K562 (cell line): Measurements from ENCODE around the gene IL7R. TPM values are rescaled to one million over a fixed set of nuclear protein-coding genes. Genes with fewer than 3 reads are reported as not detected.

ENCODE experiments used
- ATAC-seq: fragments of 200-7000 bp; cut with Tn5 transposase; 3 replicates; pipeline ENCODE4 v1.9.1; 2020; ENCODE audit warnings: moderate library complexity
- BruUV-seq: library from RNA; stranded (reverse); fragments of 400-500 nt; replicated peaks from 2 replicates; lab custom pipeline; 2021; lab: Mats Ljungman, UMichigan
- CTCF ChIA-PET: fragments of 300-600 bp; formaldehyde crosslinking; extraction: SDS; loops from one replicate; lab custom pipeline; 2021; ENCODE audit warnings: low intra/inter-chr PET ratio; lab: Yijun Ruan, JAX
- POLR2A ChIA-PET: fragments of 300-600, 350-650 bp; sonication (Branson Sonifier 250); formaldehyde crosslinking; extraction: SDS; loops from one replicate; lab custom pipeline; 2021; ENCODE audit warnings: antibody characterized with exemption, inconsistent platforms; lab: Yijun Ruan, JAX
- DNase-seq, 4 experiments: peaks; one replicate each; pipeline versions ENCODE4 v3.0.0 to v3.0.0-alpha.2; 2011 to 2018; ENCODE audit warnings: low spot score in 3 of 4, mixed read lengths in 3 of 4; ENCODE audit errors: extremely low read depth in 1 of 4
- FAIRE-seq: peaks from 2 replicates; lab custom pipeline; 2011; peaks lifted over from hg19 to GRCh38; lab: Jason Lieb, UNC
- H2AFZ ChIP-seq: 2 replicates; pipeline ENCODE4 v1.6.0; 2011; ENCODE audit warnings: low read depth, low read length, control low read depth, inconsistent platforms
- H3K27ac ChIP-seq: fragments of 200-600 bp; 3 replicates; pipeline ENCODE4 v1.8.0; 2011; ENCODE audit warnings: low read depth, mild to moderate bottlenecking, control low read depth, inconsistent platforms, low read length, moderate library complexity, mixed read lengths; ENCODE audit errors: extremely low read depth
- H3K27me3 ChIP-seq, 2 experiments: fragments of 300-600 bp in 1 of 2; 2 replicates in 1 of 2; 3 replicates in 1 of 2; pipeline versions ENCODE4 v1.6.0 to v1.8.0; 2011; ENCODE audit warnings: inconsistent platforms in 2 of 2, low read length in 2 of 2, mild to moderate bottlenecking in 1 of 2, mixed read lengths in 1 of 2, moderate library complexity in 1 of 2; ENCODE audit not compliant: control insufficient read depth in 2 of 2, insufficient read depth in 2 of 2
- H3K36me3 ChIP-seq: fragments of 300-600 bp; 3 replicates; pipeline ENCODE4 v1.8.0; 2011; ENCODE audit warnings: mild to moderate bottlenecking, low read length, inconsistent platforms; ENCODE audit not compliant: control insufficient read depth, insufficient read depth
- H3K4me1 ChIP-seq, 2 experiments: fragments of 200-600 bp in 1 of 2; replicated peaks in 1 of 2; 2 replicates in 1 of 2; 3 replicates in 1 of 2; pipeline versions ENCODE4 v1.5.1 to v1.8.0; 2011; ENCODE audit warnings: inconsistent platforms in 2 of 2, low read length in 2 of 2, mild to moderate bottlenecking in 1 of 2, mixed read lengths in 1 of 2, moderate library complexity in 1 of 2; ENCODE audit not compliant: control insufficient read depth in 2 of 2, insufficient read depth in 2 of 2
- H3K4me2 ChIP-seq: 2 replicates; pipeline ENCODE4 v1.6.1; 2011; ENCODE audit warnings: low read length, control low read depth, inconsistent platforms, mixed read lengths; ENCODE audit not compliant: insufficient read depth
- H3K4me3 ChIP-seq: fragments of 200-600 bp; sonication (generic), shearing (Covaris generic); 2 replicates; pipeline ENCODE4 v1.5.1; 2016; ENCODE audit warnings: control low read depth, inconsistent platforms
- H3K79me2 ChIP-seq: fragments of 200-600 bp; 3 replicates; pipeline ENCODE4 v1.8.0; 2011; ENCODE audit warnings: low read length, inconsistent platforms; ENCODE audit not compliant: control insufficient read depth, insufficient read depth
- H3K9ac ChIP-seq, 2 experiments: 2 replicates each; pipeline versions ENCODE4 v1.6.0 to v1.6.1; 2011; ENCODE audit warnings: low read depth in 2 of 2, low read length in 2 of 2, control low read depth in 1 of 2, inconsistent platforms in 1 of 2, mild to moderate bottlenecking in 1 of 2, mixed read lengths in 1 of 2; ENCODE audit not compliant: insufficient read depth in 1 of 2
- H3K9me1 ChIP-seq: one replicate; pipeline ENCODE4 v1.6.0; 2011; ENCODE audit warnings: inconsistent platforms, mild to moderate bottlenecking, low read length, moderate library complexity; ENCODE audit not compliant: control insufficient read depth, insufficient read depth
- H3K9me3 ChIP-seq: replicated peaks from 2 replicates; pipeline ENCODE4 v1.5.1; 2011; ENCODE audit warnings: low read depth, low read length, inconsistent platforms; ENCODE audit not compliant: control insufficient read depth, insufficient read depth
- H4K20me1 ChIP-seq: replicated peaks from 2 replicates; pipeline ENCODE4 v1.6.1; 2011; ENCODE audit warnings: low read length, inconsistent platforms, mixed read lengths; ENCODE audit not compliant: control insufficient read depth, insufficient read depth
- IFI16 ChIP-seq: fragments of 250-450 bp; sonication (Bioruptor Pico); IDR thresholded peaks from 2 replicates; pipeline ENCODE4 v2.1.2; 2022; ENCODE audit warnings: mild to moderate bottlenecking, inconsistent platforms
- NFXL1 ChIP-seq: fragments of 450-650 bp; formaldehyde crosslinking; IDR thresholded peaks from 2 replicates; pipeline ENCODE4 v1.4.0; 2021; ENCODE audit warnings: mild to moderate bottlenecking
- RFX7 ChIP-seq: fragments of 250-450 bp; sonication (Bioruptor Pico); IDR thresholded peaks from 2 replicates; pipeline ENCODE4 v1.5.1; 2021; ENCODE audit warnings: mild to moderate bottlenecking
- TCF3 ChIP-seq: sonication (generic); formaldehyde crosslinking; IDR thresholded peaks from 2 replicates; pipeline ENCODE4 v1.4.0; 2020; ENCODE audit warnings: mild to moderate bottlenecking, missing genetic modification reagents
- ZNF217 ChIP-seq: sonication (generic); formaldehyde crosslinking; IDR thresholded peaks from 2 replicates; pipeline ENCODE4 v1.8.0; 2022; ENCODE audit warnings: mild to moderate bottlenecking, missing genetic modification reagents
- ZNF436 ChIP-seq: fragments of 250-450, 450-650 bp; sonication (Bioruptor Pico); formaldehyde crosslinking; IDR thresholded peaks from 2 replicates; pipeline ENCODE4 v1.7.0; 2020; ENCODE audit warnings: mild to moderate bottlenecking
- in situ Hi-C: fragments of 300-500 bp; cut with MboI; formaldehyde crosslinking; loops from 4 replicates; pipeline ENCODE4 v1.15.0; 2018; ENCODE audit warnings: inconsistent platforms, mixed read lengths
- intact Hi-C: fragments of 100-400 bp; cut with micrococcal nuclease; formaldehyde crosslinking; loops from 2 replicates; pipeline ENCODE4 v1.14.2; 2022
- polyA plus RNA-seq, 8 experiments: library from polyadenylated mRNA; depleted of rRNA in 4 of 8; stranded (reverse) in 5 of 8; unstranded in 3 of 8; fragments of >200 nt; fragmentation: Nextera tagmentation in 2 of 8; fragmentation: Illumina TruSeq in 1 of 8; extraction: Ambion mirVana in 2 of 8; extraction: Trizol in 1 of 8; gene quantifications; 2 replicates each; pipeline versions ENCODE4 v1.2.1 to v1.2.3, GENCODE V29; 2011 to 2014; ENCODE audit warnings: inconsistent platforms in 1 of 8, missing spikeins in 1 of 8
- total RNA-seq, 7 experiments: library from RNA; depleted of rRNA in 6 of 7; stranded (reverse); fragments of >200 nt in 6 of 7; fragmentation: Illumina TruSeq in 2 of 7; extraction: Trizol in 2 of 7; gene quantifications; 2 replicates each; pipeline versions ENCODE4 v1.2.1 to v1.2.3, GENCODE V29; 2011 to 2021; ENCODE audit warnings: low replicate concordance in 1 of 7
- TF ChIP-seq, protein P1 (sequence below): fragments of 150-350 bp; conservative IDR thresholded peaks from 2 replicates; pipeline ENCODE4 v1.6.1; 2014; ENCODE audit warnings: low read length

The IL7R gene
- total and polyA plus RNA-seq, 9 of the 15 experiments (the other 6 are each of a cell fraction or from before 2014, with no cell fraction given): 0.04 to 0.98 (median 0.09) TPM; not detected in 3

- TF ChIP-seq, protein P1, sequence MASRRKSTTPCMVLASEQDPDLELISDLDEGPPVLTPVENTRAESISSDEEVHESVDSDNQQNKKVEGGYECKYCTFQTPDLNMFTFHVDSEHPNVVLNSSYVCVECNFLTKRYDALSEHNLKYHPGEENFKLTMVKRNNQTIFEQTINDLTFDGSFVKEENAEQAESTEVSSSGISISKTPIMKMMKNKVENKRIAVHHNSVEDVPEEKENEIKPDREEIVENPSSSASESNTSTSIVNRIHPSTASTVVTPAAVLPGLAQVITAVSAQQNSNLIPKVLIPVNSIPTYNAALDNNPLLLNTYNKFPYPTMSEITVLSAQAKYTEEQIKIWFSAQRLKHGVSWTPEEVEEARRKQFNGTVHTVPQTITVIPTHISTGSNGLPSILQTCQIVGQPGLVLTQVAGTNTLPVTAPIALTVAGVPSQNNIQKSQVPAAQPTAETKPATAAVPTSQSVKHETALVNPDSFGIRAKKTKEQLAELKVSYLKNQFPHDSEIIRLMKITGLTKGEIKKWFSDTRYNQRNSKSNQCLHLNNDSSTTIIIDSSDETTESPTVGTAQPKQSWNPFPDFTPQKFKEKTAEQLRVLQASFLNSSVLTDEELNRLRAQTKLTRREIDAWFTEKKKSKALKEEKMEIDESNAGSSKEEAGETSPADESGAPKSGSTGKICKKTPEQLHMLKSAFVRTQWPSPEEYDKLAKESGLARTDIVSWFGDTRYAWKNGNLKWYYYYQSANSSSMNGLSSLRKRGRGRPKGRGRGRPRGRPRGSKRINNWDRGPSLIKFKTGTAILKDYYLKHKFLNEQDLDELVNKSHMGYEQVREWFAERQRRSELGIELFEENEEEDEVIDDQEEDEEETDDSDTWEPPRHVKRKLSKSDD: no peak
Observed at GRCh38 chr5:35852084-35852734, 4.5 kb upstream of the IL7R start (continued).

DNA sequence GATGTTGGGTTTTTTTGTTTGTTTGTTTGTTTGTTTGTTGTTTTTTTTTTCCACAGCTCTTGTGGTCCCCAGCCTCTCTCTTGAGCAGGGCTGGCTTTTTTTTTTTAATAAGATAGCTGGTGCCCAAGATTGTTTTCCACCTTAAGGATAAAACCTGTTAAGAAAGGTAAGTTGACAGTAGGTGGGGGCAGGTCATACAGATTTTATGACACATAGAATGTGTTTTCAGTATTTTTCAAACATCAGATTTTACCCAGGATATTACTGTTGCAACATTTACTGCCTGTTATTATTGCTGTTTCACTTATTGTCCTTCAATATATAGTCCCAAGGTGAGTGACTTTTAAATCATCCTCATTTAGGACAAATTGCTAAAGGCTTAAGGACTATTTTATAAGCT is 3.9 kb upstream of the IL7R start:
- Histone ChIP-seq H3K4me2 (no peak overlapping the region), H3K27me3 (no peaks in the 10 kb centered on the region), H3K9ac (no peak overlapping the region), H3K27ac (no peak overlapping the region), H3K9me1 (no peaks in the 10 kb centered on the region), H2AFZ (no peak overlapping the region), H3K4me1 (no peaks in the 10 kb centered on the region), H3K4me3 (no peak overlapping the region), H3K9me3 (no peaks in the 10 kb centered on the region), H3K36me3 (no peaks in the 10 kb centered on the region)
- POLR2A ChIA-PET: no interaction called here
- DNase-seq (no peak), ATAC-seq (no peak), FAIRE-seq (no peak)
- CTCF ChIA-PET: no interaction called here
- no TSS peak for BruUV-seq
- TF ChIP-seq RFX7 (no peak), ZNF436 (CRISPR knock-in tag) (no peak), ZNF217 (CRISPR knock-in tag) (no peak), TCF3 (CRISPR knock-in tag) (no peak), NFXL1 (CRISPR knock-in tag) (no peak), IFI16 (CRISPR knock-in tag) (no peak)
- TF ChIP-seq, all 486 proteins: peak for 0
- in situ Hi-C loops: no loop called here
- no peaks in the 10 kb centered on the region for H4K20me1 ChIP-seq
- no peaks in the 10 kb centered on the region for H3K79me2 ChIP-seq
- intact Hi-C loops: no loop called here
